Activated naive CD8-positive, alpha-beta T cell (primary cell): Measurements from ENCODE around the gene PLA2R1.
"Not testable (repeated sequence)": the region's sequence is repeated elsewhere in the genome, so short reads cannot be mapped to it uniquely, and the experiment has no call there.

Source experiments
- H3K27ac Mint-ChIP-seq: one replicate; pipeline ENCODE4 v1.8.0; 2021; ENCODE audit warnings: mixed read lengths
- H3K27me3 Mint-ChIP-seq: one replicate; pipeline ENCODE4 v1.8.0; 2021; ENCODE audit warnings: mixed read lengths
- H3K36me3 Mint-ChIP-seq: one replicate; pipeline ENCODE4 v1.8.0; 2021; ENCODE audit warnings: mixed read lengths
- H3K4me1 Mint-ChIP-seq: one replicate; pipeline ENCODE4 v1.8.0; 2021; ENCODE audit warnings: low read depth, mixed read lengths
- H3K4me3 Mint-ChIP-seq: one replicate; pipeline ENCODE4 v1.8.0; 2021; ENCODE audit warnings: mild to moderate bottlenecking, mixed read lengths
- H3K9me3 Mint-ChIP-seq: one replicate; pipeline ENCODE4 v1.8.0; 2021; ENCODE audit warnings: low read depth, mixed read lengths

PLA2R1 gene

DNA sequence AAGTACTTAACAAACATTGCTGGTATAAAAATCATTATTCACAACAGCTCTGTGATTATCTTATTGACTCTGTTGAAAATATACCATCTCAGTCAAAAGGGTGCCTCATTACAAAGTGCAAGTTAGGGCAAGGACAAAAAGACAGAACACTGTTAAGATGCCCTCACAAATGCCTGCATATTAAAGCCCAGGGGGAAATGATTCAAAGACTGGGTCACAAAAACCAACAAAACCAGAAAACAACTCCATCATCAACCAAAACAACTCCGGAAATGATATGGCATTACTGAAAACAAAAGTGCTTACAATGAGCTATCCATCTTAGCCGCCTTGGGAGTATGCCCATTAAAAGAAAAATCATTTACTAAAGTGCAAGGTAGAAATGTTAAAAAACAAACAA is 9.9 kb downstream of the PLA2R1 start:
- Mint-ChIP-seq H3K4me3 (no peak overlapping the region), H3K36me3 (no peaks in the 10 kb centered on the region), H3K27me3 (peaks cover 4% of the 10 kb centered on the region), H3K27ac (no peak overlapping the region), H3K9me3 (no peaks in the 10 kb centered on the region), H3K4me1 (no peaks in the 10 kb centered on the region)

DNA sequence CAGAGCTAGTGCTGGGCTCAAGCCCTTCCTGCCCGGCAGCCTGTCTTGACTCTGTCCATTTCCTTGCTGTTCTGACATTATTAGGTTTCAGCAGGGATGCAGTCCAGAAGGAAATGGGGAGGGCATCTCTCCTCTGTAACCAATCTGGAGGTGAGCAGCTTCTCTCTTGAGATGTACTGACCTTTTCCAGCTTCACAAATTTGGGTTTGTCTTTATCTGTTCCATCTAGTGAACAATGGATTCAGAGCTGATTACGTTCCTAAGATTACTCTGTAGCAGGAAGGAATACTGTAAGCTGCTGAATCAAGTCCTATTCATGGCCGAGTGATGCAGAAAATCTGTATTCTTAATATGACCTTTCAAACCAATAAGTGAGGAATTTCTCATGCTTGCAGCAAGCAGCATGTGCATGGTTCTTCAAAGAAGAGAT is 11.0 kb downstream of the PLA2R1 start:
- no peak overlapping the region for H3K4me3 Mint-ChIP-seq
- H3K27me3 Mint-ChIP-seq = peaks cover 4% of the 10 kb centered on the region
- no peak overlapping the region for H3K27ac Mint-ChIP-seq
- no peaks in the 10 kb centered on the region for H3K36me3 Mint-ChIP-seq
- H3K9me3 Mint-ChIP-seq = no peaks in the 10 kb centered on the region
- H3K4me1 Mint-ChIP-seq = no peaks in the 10 kb centered on the region

DNA sequence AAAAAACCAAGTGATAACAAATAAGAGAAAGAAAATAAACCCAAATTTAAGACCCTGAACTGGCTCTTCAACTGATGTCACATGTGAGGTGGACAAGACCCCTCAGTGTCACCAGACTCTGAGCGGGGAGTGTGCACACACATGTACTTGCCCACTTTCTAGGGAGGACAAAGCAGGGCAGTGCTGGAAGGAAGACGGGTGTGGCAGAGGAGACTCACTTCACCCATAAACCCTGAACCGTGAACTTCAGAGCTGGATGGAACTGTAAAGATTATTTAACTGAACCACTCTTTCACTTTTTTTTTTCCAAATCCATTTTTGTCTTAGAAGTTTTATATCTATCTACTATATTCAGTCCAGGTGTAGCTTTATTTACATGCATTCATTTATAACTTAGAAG is 12.3 kb downstream of the PLA2R1 start:
- peaks cover 4% of the 10 kb centered on the region for H3K27me3 Mint-ChIP-seq
- H3K36me3 Mint-ChIP-seq = no peaks in the 10 kb centered on the region
- H3K4me3 Mint-ChIP-seq = no peak overlapping the region
- no peaks in the 10 kb centered on the region for H3K9me3 Mint-ChIP-seq
- H3K27ac Mint-ChIP-seq = no peak overlapping the region
- no peaks in the 10 kb centered on the region for H3K4me1 Mint-ChIP-seq

DNA sequence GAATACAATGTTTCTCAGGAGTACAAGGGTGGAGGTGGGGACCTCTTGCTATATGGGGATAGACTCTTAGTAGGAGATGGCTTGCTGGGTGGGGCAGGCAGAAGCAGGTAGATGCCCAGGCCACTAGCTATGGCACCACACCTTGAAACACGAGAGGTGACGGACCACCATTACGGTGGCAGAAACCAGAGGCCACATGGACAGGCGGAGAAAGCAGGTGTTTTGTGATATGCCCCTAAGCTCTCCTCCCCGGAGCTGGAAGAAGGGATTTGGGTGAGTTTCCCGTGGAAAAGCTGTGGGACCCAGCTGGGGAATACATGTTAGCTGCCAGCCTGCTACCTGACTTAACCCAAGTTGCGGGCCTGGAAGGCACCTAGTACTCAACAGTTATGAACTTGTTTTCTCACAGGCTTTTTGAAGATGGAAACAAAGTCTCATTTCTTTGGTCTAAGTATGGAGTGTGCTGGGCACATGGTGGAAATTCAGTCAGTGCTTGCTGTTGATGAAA is 16.7 kb downstream of the PLA2R1 start:
- no peaks in the 10 kb centered on the region for H3K4me1 Mint-ChIP-seq
- no peak overlapping the region for H3K4me3 Mint-ChIP-seq
- no peaks in the 10 kb centered on the region for H3K36me3 Mint-ChIP-seq
- H3K9me3 Mint-ChIP-seq = no peaks in the 10 kb centered on the region
- peaks cover 2% of the 10 kb centered on the region for H3K27me3 Mint-ChIP-seq
- H3K27ac Mint-ChIP-seq = no peak overlapping the region

- Mint-ChIP-seq H3K9me3 (no peaks in the 10 kb centered on the region), H3K27ac (no peak overlapping the region), H3K36me3 (no peaks in the 10 kb centered on the region), H3K27me3 (peaks cover 2% of the 10 kb centered on the region), H3K4me1 (no peaks in the 10 kb centered on the region), H3K4me3 (no peak overlapping the region)
These were observed 17.7 kb downstream of the PLA2R1 start for GRCh38 chr2:160044728-160045127.

- no peak overlapping the region for H3K27ac Mint-ChIP-seq
- peaks cover 2% of the 10 kb centered on the region for H3K27me3 Mint-ChIP-seq
These were observed 19.1 kb downstream of the PLA2R1 start for GRCh38 chr2:160043265-160043664.

DNA sequence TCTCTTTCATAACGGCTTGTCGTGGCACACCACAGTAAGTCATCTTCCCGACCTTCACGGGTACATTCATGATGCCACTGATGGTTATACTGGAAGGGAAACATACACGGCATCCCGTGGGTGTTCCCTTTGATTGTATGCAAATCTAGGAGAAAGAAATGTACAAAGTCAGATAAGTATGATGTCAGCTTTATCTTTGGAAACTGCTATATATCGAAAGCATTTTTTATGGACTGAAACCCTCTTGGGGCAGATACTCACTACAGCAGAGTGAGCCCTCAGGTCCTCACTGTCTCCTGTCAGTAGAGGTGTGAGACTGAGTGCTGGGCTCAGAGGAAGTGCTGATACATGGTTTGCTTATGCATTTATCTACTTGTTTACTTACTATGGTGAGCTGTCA is 20.4 kb downstream of the PLA2R1 start:
- H3K27me3 Mint-ChIP-seq = peaks cover 2% of the 10 kb centered on the region
- H3K4me1 Mint-ChIP-seq = no peaks in the 10 kb centered on the region
- H3K9me3 Mint-ChIP-seq = no peaks in the 10 kb centered on the region
- no peak overlapping the region for H3K4me3 Mint-ChIP-seq
- H3K27ac Mint-ChIP-seq = no peak overlapping the region
- no peaks in the 10 kb centered on the region for H3K36me3 Mint-ChIP-seq

More at GRCh38 chr2:160043265-160043664, 19.1 kb downstream of the PLA2R1 start:
- no peak overlapping the region for H3K4me3 Mint-ChIP-seq
- no peaks in the 10 kb centered on the region for H3K36me3 Mint-ChIP-seq
- H3K4me1 Mint-ChIP-seq = no peaks in the 10 kb centered on the region
- no peaks in the 10 kb centered on the region for H3K9me3 Mint-ChIP-seq

DNA sequence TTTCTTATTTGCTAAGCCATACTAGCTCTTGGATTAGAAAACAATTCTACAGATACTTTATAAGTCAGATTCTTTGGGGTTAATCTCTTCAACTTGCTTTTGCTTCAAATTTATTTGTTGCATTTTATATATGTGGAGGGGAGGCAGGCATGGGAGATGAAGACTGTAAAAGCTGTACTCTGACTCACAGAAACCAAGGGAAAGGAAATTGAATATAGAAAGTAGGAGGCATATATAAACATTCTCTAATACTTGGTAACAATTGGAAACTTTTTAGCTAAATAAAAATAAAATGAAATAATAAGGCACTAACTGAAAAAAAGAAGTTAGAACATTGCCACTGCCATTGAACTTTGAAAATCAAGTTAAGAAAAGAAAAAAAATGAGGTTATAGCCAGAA is 21.3 kb downstream of the PLA2R1 start:
- Mint-ChIP-seq H3K4me1 (no peaks in the 10 kb centered on the region), H3K4me3 (no peak overlapping the region), H3K27me3 (peaks cover 2% of the 10 kb centered on the region), H3K36me3 (no peaks in the 10 kb centered on the region), H3K27ac (no peak overlapping the region), H3K9me3 (no peaks in the 10 kb centered on the region)

- no peaks in the 10 kb centered on the region for H3K9me3 Mint-ChIP-seq
- H3K4me3 Mint-ChIP-seq = no peak overlapping the region
- H3K36me3 Mint-ChIP-seq = no peaks in the 10 kb centered on the region
- H3K27ac Mint-ChIP-seq = no peak overlapping the region
- no peaks in the 10 kb centered on the region for H3K4me1 Mint-ChIP-seq
- H3K27me3 Mint-ChIP-seq = peaks cover 2% of the 10 kb centered on the region
These were observed 23.1 kb downstream of the PLA2R1 start for GRCh38 chr2:160039166-160039903.

GRCh38 chr2:160038662-160039061 is 23.8 kb downstream of the PLA2R1 start:
- H3K36me3 Mint-ChIP-seq, H3K27ac Mint-ChIP-seq, H3K4me1 Mint-ChIP-seq, H3K9me3 Mint-ChIP-seq, H3K4me3 Mint-ChIP-seq, H3K27me3 Mint-ChIP-seq: not testable (repeated sequence)

- Mint-ChIP-seq H3K27ac (no peak overlapping the region), H3K9me3 (no peaks in the 10 kb centered on the region), H3K36me3 (no peaks in the 10 kb centered on the region), H3K4me3 (no peak overlapping the region), H3K4me1 (no peaks in the 10 kb centered on the region), H3K27me3 (no peaks in the 10 kb centered on the region)
These were observed 25.7 kb downstream of the PLA2R1 start for GRCh38 chr2:160036736-160037135.

DNA sequence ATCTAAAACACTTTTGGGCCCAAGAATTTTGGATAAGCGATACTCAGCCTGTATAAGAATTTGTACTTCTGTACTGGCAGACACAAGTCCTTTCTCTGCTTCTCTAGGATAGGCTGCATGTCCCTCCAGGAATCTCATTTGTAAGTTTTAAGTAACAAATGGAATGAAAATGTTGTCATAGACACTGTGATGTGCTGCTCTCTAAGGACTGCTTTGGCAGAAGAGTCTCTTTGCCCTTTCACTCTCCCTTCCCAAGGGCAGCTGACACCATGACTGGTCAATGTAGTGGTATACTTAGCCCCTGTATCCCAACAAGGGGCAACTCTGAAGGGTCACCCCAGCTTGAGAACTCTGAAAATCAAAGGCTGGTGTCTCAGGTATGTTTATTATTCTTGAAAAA is 27.3 kb downstream of the PLA2R1 start:
- no peak overlapping the region for H3K4me3 Mint-ChIP-seq
- H3K27me3 Mint-ChIP-seq = no peaks in the 10 kb centered on the region
- no peaks in the 10 kb centered on the region for H3K4me1 Mint-ChIP-seq
- H3K9me3 Mint-ChIP-seq = no peaks in the 10 kb centered on the region
- H3K36me3 Mint-ChIP-seq = no peaks in the 10 kb centered on the region
- H3K27ac Mint-ChIP-seq = no peak overlapping the region

DNA sequence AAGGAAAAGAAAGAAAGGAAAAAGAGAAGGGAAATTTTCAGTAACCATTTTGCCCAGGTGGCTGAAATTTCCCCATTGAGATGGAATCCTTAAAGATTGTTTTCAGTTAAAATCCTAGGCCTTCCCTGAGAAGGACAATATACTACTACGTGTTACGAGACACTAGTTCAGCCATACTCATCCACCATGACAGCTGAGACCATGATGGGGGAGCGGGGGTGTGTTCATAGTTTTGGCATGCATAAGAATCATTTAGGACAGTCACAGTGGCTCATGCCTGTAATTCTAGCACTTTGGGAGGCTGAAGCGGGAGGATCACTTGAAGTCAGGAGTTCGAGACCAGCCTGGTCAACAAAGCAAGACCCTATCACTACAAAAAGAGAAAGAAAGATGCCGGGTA is 28.0 kb downstream of the PLA2R1 start:
- no peaks in the 10 kb centered on the region for H3K9me3 Mint-ChIP-seq
- no peak overlapping the region for H3K4me3 Mint-ChIP-seq
- no peak overlapping the region for H3K27ac Mint-ChIP-seq
- H3K4me1 Mint-ChIP-seq = no peaks in the 10 kb centered on the region
- H3K36me3 Mint-ChIP-seq = no peaks in the 10 kb centered on the region
- H3K27me3 Mint-ChIP-seq = no peaks in the 10 kb centered on the region

- Mint-ChIP-seq H3K4me3 (no peak overlapping the region), H3K36me3 (no peaks in the 10 kb centered on the region), H3K27me3 (no peaks in the 10 kb centered on the region), H3K27ac (no peak overlapping the region), H3K9me3 (no peaks in the 10 kb centered on the region), H3K4me1 (no peaks in the 10 kb centered on the region)
These were observed 28.6 kb downstream of the PLA2R1 start for GRCh38 chr2:160033732-160034392.

- no peak overlapping the region for H3K27ac Mint-ChIP-seq
- H3K4me1 Mint-ChIP-seq = no peaks in the 10 kb centered on the region
- H3K27me3 Mint-ChIP-seq = peaks cover 3% of the 10 kb centered on the region
- H3K4me3 Mint-ChIP-seq = no peak overlapping the region
- H3K9me3 Mint-ChIP-seq = no peaks in the 10 kb centered on the region
- H3K36me3 Mint-ChIP-seq = no peaks in the 10 kb centered on the region
These were observed 33.2 kb downstream of the PLA2R1 start for GRCh38 chr2:160029270-160029628.
